SU-DHL-6 (cell line): ENCODE results near the gene FAAP100.

Experiments
- H2AFZ ChIP-seq: fragments of 200-600 bp; sonication (generic); 2 replicates; pipeline ENCODE4 v1.6.1; 2014; ENCODE audit warnings: low read depth, mild to moderate bottlenecking, moderate library complexity, mixed read lengths, antibody characterized with exemption, low read length; ENCODE audit not compliant: severe bottlenecking
- H3F3A ChIP-seq: fragments of 200-600 bp; shearing (Covaris generic); 2 replicates; pipeline ENCODE4 v1.6.0; 2016; ENCODE audit warnings: antibody characterized with exemption, mild to moderate bottlenecking; ENCODE audit not compliant: insufficient read depth
- H3K27ac ChIP-seq: fragments of 200-600 bp; sonication (generic); 2 replicates; pipeline ENCODE4 v1.5.1; 2016; ENCODE audit warnings: low read depth, mild to moderate bottlenecking, low read length, moderate library complexity, mixed read lengths
- H3K27me3 ChIP-seq: fragments of 200-600 bp; sonication (generic), shearing (Covaris generic); 2 replicates; pipeline ENCODE4 v1.6.0; 2014; ENCODE audit warnings: mild to moderate bottlenecking, low read length
- H3K36me3 ChIP-seq: fragments of 200-600 bp; sonication (generic); 2 replicates; pipeline ENCODE4 v1.6.1; 2014; ENCODE audit warnings: mild to moderate bottlenecking, low read length, mixed read lengths
- H3K4me2 ChIP-seq: fragments of 300-600, 200-600 bp; shearing (Covaris generic), sonication (generic); 2 replicates; pipeline ENCODE4 v1.6.0; 2014; ENCODE audit warnings: low read length, low read depth, mild to moderate bottlenecking; ENCODE audit not compliant: poor library complexity, severe bottlenecking
- H3K4me3 ChIP-seq: fragments of 200-600 bp; sonication (generic); 2 replicates; pipeline ENCODE4 v1.5.1; 2014; ENCODE audit warnings: antibody characterized with exemption, low read length, mild to moderate bottlenecking, mixed read lengths; ENCODE audit not compliant: insufficient read depth, poor library complexity, severe bottlenecking
- H3K79me2 ChIP-seq: fragments of 200-600 bp; sonication (generic); 2 replicates; pipeline ENCODE4 v1.6.1; 2014; ENCODE audit warnings: mild to moderate bottlenecking, low read length, moderate library complexity; ENCODE audit not compliant: insufficient read depth
- H3K9ac ChIP-seq: fragments of 200-600 bp; sonication (generic); 2 replicates; pipeline ENCODE4 v1.7.0; 2014; ENCODE audit warnings: mild to moderate bottlenecking, low read length
- H3K9me2 ChIP-seq: fragments of 200-600 bp; sonication (generic); replicated peaks from 2 replicates; pipeline ENCODE4 v1.6.1; 2014; ENCODE audit warnings: low read length; ENCODE audit not compliant: insufficient read depth
- H3K9me3 ChIP-seq: fragments of 200-600 bp; sonication (generic); 2 replicates; pipeline ENCODE4 v1.6.1; 2014; ENCODE audit warnings: low read length, mixed read lengths; ENCODE audit not compliant: insufficient read depth
- H4K20me1 ChIP-seq: fragments of 200-600 bp; sonication (generic); 2 replicates; pipeline ENCODE4 v1.6.1; 2014; ENCODE audit warnings: low read depth, mild to moderate bottlenecking, antibody characterized with exemption, low read length, moderate library complexity, mixed read lengths
- EZH2phosphoT487 ChIP-seq: fragments of 200-600 bp; sonication (generic), shearing (Covaris generic); conservative IDR thresholded peaks from 2 replicates; pipeline ENCODE4 v1.6.1; 2018; ENCODE audit warnings: mild to moderate bottlenecking, antibody characterized with exemption, low read length, moderate library complexity, mixed read lengths
- TF ChIP-seq, protein P1 (sequence below): fragments of 200-600 bp; sonication (generic); IDR thresholded peaks from one replicate; pipeline ENCODE4 v1.5.1; 2017; ENCODE audit warnings: antibody characterized with exemption, mild to moderate bottlenecking, low read length, moderate library complexity; ENCODE audit not compliant: insufficient read depth, poor library complexity, severe bottlenecking

Gene FAAP100

DNA sequence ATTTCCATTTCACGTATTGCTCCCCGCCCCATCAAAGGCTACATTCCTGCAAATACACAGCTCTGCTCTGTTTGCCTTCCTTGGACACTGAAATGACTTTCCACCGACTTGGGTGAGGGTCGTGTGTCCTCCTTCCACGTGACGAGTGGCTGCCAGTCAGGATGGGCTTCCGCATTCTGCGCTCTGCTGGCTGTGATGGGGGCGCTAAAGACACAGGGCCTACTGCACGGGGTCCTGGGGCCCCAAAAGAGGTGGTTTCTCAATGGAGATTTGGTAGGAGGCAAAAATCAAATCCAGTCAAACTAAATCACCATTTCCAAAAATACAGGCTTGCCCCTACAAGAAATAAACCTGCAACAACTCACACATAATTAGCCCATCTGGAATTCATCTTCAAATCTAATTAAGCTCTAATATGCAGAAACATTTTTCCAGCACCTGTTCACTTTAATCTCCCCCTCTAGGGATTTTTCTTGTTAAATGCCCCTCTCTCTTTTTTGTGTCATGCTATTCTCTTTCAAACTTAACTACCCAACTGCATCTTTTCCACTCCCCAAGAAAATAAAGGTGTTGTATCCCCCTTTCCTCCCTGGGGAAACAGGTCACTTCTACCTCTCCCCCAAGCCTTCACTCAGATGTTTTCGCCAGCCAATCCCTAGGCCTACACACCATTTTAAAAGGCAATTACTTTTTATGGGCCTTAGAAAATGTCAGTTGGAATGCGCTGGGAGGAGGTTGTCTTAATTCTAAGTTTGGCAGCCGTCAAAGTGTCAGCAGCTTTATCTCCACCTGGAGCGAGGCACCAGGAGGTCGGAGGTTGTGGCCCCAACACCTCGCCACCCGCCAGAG, 21.9 kb upstream of the FAAP100 start:
- no peaks in the 10 kb centered on the region for H3K36me3 ChIP-seq
- H3K9me3 ChIP-seq, result no peaks in the 10 kb centered on the region
- H3K27ac ChIP-seq, result no peak overlapping the region
- H3F3A ChIP-seq, result no peaks in the 10 kb centered on the region
- H3K4me2 ChIP-seq, result no peak overlapping the region
- no peak for TF ChIP-seq EZH2phosphoT487
- TF ChIP-seq, protein P1, sequence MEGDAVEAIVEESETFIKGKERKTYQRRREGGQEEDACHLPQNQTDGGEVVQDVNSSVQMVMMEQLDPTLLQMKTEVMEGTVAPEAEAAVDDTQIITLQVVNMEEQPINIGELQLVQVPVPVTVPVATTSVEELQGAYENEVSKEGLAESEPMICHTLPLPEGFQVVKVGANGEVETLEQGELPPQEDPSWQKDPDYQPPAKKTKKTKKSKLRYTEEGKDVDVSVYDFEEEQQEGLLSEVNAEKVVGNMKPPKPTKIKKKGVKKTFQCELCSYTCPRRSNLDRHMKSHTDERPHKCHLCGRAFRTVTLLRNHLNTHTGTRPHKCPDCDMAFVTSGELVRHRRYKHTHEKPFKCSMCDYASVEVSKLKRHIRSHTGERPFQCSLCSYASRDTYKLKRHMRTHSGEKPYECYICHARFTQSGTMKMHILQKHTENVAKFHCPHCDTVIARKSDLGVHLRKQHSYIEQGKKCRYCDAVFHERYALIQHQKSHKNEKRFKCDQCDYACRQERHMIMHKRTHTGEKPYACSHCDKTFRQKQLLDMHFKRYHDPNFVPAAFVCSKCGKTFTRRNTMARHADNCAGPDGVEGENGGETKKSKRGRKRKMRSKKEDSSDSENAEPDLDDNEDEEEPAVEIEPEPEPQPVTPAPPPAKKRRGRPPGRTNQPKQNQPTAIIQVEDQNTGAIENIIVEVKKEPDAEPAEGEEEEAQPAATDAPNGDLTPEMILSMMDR, result no peak
- H3K4me3 ChIP-seq, result no peak overlapping the region
- no peaks in the 10 kb centered on the region for H3K9me2 ChIP-seq
- H4K20me1 ChIP-seq, result no peaks in the 10 kb centered on the region
- H3K27me3 ChIP-seq, result no peaks in the 10 kb centered on the region
- no peak overlapping the region for H3K9ac ChIP-seq
- H2AFZ ChIP-seq, result no peak overlapping the region
- no peaks in the 10 kb centered on the region for H3K79me2 ChIP-seq

DNA sequence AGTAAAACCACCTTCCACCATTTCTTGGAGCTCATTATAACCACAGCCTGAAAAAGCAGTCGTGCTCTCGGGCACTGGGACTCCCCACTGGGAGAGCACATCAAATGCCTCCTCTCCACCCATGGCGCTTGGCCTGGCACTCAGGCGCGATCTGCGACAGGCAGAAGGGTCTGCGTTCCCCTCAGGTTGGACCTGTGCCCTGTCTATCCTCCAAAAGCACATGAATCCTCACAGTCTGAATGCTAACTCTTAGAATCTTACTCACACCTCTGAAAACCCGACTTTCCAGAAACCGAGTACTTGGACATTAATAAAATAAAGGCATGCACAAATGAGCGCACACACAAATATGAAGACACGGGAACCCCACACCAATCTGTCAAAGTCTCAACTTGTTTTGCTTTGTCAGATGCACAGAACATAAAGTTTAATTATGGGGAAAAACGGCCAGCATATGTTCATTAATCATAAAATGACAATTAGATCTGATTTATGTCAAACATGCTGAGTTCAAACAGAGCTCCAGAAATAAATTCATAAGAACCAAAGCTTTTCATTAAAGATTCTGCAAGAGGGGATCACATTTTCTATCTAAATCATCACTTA, 20.5 kb upstream of the FAAP100 start:
- Histone ChIP-seq H3K79me2 (no peaks in the 10 kb centered on the region), H3K9me3 (no peaks in the 10 kb centered on the region), H3K27me3 (no peaks in the 10 kb centered on the region), H3K36me3 (no peaks in the 10 kb centered on the region), H3K4me3 (no peak overlapping the region), H4K20me1 (no peaks in the 10 kb centered on the region), H3K4me2 (no peak overlapping the region), H3K9ac (no peak overlapping the region), H2AFZ (no peak overlapping the region), H3F3A (no peaks in the 10 kb centered on the region), H3K27ac (no peak overlapping the region), H3K9me2 (no peaks in the 10 kb centered on the region)
- TF ChIP-seq EZH2phosphoT487, result no peak
- TF ChIP-seq, protein P1, result no peak

DNA sequence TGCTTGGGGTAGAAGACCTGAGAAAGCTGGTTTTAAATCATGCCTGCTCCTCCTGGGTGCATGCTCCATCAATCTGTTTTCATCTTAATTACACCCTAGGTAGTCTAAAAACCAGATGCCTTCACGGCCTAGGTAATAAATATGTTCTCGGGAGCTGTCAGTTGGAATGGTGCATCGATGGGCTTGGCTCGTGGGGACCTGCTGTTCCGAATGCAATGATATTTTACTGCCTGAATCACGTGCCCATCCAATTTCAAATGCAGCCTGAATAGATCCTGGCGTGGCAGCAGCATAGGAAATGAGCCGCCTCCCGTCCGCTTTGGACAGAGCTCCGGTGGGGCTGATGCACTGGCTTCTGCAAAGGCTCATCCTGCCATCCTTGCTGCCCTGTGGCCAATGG, 18.8 kb upstream of the FAAP100 start:
- Histone ChIP-seq H2AFZ (no peak overlapping the region), H3K4me2 (no peak overlapping the region), H3K27ac (no peak overlapping the region), H3F3A (no peaks in the 10 kb centered on the region), H3K9me3 (no peaks in the 10 kb centered on the region), H3K9ac (no peak overlapping the region), H3K27me3 (no peaks in the 10 kb centered on the region), H3K4me3 (no peak overlapping the region), H3K9me2 (no peaks in the 10 kb centered on the region), H3K79me2 (no peaks in the 10 kb centered on the region), H3K36me3 (0 out of 2 replicates have a peak, but pooled peaks cover 2% of the 10 kb centered on the region), H4K20me1 (no peaks in the 10 kb centered on the region)
- TF ChIP-seq EZH2phosphoT487, result no peak
- TF ChIP-seq, protein P1, result no peak
